GM12892 (cell line): ENCODE data around the gene TICAM1.

Experiments used
- POLR2A ChIP-seq: IDR thresholded peaks from 2 replicates; pipeline ENCODE4 v1.6.1; 2011; ENCODE audit warnings: low read depth, low read length, control low read depth
- POLR2AphosphoS5 ChIP-seq: IDR thresholded peaks from 2 replicates; pipeline ENCODE4 v1.6.1; 2011; ENCODE audit warnings: low read depth, low read length, control low read depth

- TF ChIP-seq POLR2A (no peak), POLR2AphosphoS5 (no peak)
Measured at GRCh38 chr19:4870025-4870700, 38.7 kb upstream of the TICAM1 start.
